Prostate gland (tissue), 2 donors: ENCODE results near the gene ABCB8. TPM values are rescaled to one million over a fixed set of nuclear protein-coding genes. Genes with fewer than 3 reads are reported as not detected.
"Not testable (repeated sequence)": the region's sequence is repeated elsewhere in the genome, so short reads cannot be mapped to it uniquely, and the experiment has no call there.

Source experiments
- DNase-seq: peaks from one replicate; pipeline ENCODE4 v3.0.0-alpha.2; 2019; ENCODE audit warnings: low spot score
- H3K27ac ChIP-seq, 2 donors: fragments of 200-600 bp; sonication (generic); 2 replicates each; pipeline ENCODE4 v1.5.1; 2017 to 2019
- H3K27me3 ChIP-seq: fragments of 200-600 bp; sonication (generic); replicated peaks from 2 replicates; pipeline ENCODE4 v1.5.1; 2019; ENCODE audit not compliant: insufficient read depth
- H3K36me3 ChIP-seq, 2 donors: fragments of 200-600 bp; sonication (generic); 1 replicate in 1 of 2; 2 replicates in 1 of 2; pipeline versions ENCODE4 v1.5.1 to v1.8.1; 2017 to 2019
- H3K4me1 ChIP-seq: fragments of 200-600 bp; sonication (generic); replicated peaks from 2 replicates; pipeline ENCODE4 v1.5.1; 2019
- H3K4me3 ChIP-seq, 2 donors: fragments of 200-600 bp; sonication (generic); 2 replicates each; pipeline ENCODE4 v1.5.1; 2017 to 2019
- H3K9me3 ChIP-seq: fragments of 200-600 bp; sonication (generic); 2 replicates; pipeline ENCODE4 v1.5.1; 2017
- POLR2A ChIP-seq: fragments of 450-650 bp; IDR thresholded peaks from one replicate; pipeline ENCODE4 v1.6.1; 2016; ENCODE audit warnings: antibody characterized with exemption, mild to moderate bottlenecking
- POLR2AphosphoS5 ChIP-seq: sonication (generic); formaldehyde crosslinking; IDR thresholded peaks from one replicate; pipeline ENCODE4 v1.6.1; 2017; ENCODE audit warnings: antibody characterized with exemption
- WGBS: methylation state at CpG from one replicate; pipeline ENCODE4 v1.1.5; 2018; 5-methylcytosine and 5-hydroxymethylcytosine counted together
- intact Hi-C: fragments of 100-400 bp; cut with DNase I; formaldehyde crosslinking; loops from one replicate; pipeline ENCODE4 v1.14.2; 2022
- total RNA-seq, 2 donors: library from RNA; depleted of rRNA; stranded (reverse); fragments of >200 nt; gene quantifications; one replicate each; pipeline ENCODE4 v1.1.0, GENCODE V29; 2016
- TF ChIP-seq, protein P1 (sequence below), 4 experiments: fragments of 200-600 bp in 2 of 4; fragments of 450-650 bp in 2 of 4; sonication (generic) in 2 of 4; IDR thresholded peaks; 1 replicate in 3 of 4; 2 replicates in 1 of 4; pipeline ENCODE4 v1.5.1; 2016 to 2019; ENCODE audit warnings: antibody characterized with exemption in 4 of 4, mild to moderate bottlenecking in 2 of 4, moderate library complexity in 2 of 4

Gene ABCB8
- total RNA-seq, 2 donors from 2014 or later = 26.4 to 50.6 TPM

DNA sequence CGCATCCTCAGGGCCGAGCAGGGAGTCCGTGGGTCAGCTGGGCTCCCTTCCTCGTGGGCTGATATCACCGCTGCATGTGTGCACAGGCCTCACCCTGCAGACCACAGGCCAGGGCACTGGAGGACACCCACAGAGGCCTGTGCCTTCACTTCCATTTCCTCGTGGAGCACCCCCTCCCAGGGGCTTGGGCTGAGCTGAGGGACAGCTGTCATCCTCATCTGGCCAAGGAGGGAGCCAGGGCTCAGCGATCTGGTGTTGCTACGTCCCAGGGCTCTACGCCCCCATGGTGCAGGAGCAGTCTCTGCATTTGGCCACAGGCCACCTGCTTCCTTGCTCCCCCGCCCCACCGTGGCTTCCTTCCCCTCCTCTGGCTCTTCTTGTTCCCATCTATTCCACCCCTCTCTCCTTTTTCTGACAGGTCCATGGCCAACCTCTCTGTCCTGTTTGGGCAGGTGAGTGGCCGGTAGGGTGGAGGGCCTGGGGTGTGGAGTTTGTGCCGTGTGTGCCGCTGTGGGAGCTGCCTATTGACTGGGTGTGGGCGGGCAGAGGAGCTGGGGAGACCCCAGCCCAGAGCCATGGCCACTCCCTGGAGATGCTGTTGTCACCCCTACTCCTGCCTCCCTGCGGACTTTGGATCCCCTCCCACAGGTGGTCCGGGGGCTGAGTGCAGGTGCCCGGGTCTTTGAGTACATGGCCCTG lies 11.7 kb downstream of the ABCB8 start:
- no peaks in the 10 kb centered on the region for H3K9me3 ChIP-seq
- no peak for DNase-seq
- no peak overlapping the region for H3K27ac ChIP-seq
- H3K4me3 ChIP-seq = no peak overlapping the region
- H3K27me3 ChIP-seq = no peaks in the 10 kb centered on the region
- intact Hi-C loops = no loop called here
- TF ChIP-seq POLR2A (no peak), POLR2AphosphoS5 (no peak)
- TF ChIP-seq, protein P1, sequence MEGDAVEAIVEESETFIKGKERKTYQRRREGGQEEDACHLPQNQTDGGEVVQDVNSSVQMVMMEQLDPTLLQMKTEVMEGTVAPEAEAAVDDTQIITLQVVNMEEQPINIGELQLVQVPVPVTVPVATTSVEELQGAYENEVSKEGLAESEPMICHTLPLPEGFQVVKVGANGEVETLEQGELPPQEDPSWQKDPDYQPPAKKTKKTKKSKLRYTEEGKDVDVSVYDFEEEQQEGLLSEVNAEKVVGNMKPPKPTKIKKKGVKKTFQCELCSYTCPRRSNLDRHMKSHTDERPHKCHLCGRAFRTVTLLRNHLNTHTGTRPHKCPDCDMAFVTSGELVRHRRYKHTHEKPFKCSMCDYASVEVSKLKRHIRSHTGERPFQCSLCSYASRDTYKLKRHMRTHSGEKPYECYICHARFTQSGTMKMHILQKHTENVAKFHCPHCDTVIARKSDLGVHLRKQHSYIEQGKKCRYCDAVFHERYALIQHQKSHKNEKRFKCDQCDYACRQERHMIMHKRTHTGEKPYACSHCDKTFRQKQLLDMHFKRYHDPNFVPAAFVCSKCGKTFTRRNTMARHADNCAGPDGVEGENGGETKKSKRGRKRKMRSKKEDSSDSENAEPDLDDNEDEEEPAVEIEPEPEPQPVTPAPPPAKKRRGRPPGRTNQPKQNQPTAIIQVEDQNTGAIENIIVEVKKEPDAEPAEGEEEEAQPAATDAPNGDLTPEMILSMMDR (IDR thresholded peaks at IDR 0.05) = no peak
- WGBS = 70% methylated on average over 18 of the region's 18 CpGs
- H3K4me1 ChIP-seq = no peaks in the 10 kb centered on the region
- H3K36me3 ChIP-seq = peaks cover 4 to 10% of the 10 kb centered on the region in 2 donors

DNA sequence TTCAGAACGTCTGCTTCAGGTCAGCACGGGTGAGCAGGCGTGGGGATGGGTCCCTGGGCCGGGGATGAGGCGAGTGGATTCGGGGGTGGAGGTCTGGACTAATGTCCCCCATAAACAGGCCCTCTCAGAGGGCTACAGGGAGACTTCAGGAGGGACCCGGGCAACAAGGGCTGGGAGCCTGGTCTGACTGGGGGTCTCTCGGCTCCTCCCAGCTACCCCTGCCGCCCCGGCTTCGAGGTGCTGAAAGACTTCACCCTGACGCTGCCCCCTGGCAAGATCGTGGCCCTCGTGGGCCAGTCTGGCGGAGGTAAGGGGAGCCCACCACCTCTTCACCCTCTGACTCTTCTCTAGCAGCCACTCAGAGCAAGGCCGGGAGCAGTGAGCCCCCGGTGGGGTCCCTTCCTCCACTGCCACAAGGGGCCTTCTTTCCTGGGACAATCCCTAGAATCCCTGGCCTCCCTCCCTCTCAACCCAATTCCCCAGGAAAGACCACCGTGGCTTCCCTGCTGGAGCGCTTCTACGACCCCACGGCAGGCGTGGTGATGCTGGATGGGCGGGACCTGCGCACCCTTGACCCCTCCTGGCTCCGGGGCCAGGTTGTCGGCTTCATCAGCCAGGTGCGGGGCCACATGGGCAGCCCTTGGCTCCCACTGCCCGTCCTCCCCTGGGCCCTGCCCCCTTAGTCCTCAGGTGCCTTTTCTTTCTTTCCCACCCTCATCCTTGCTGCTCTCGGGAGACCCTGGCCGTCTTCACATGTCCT lies 12.5 kb downstream of the ABCB8 start:
- Histone ChIP-seq H3K27me3 (no peaks in the 10 kb centered on the region), H3K36me3 (peaks cover 4 to 10% of the 10 kb centered on the region in 2 donors), H3K4me1 (no peaks in the 10 kb centered on the region), H3K27ac (no peak overlapping the region), H3K4me3 (no peak overlapping the region), H3K9me3 (no peaks in the 10 kb centered on the region)
- 89% methylated on average over 30 of the region's 30 CpGs for WGBS
- TF ChIP-seq POLR2AphosphoS5 = no peak
- TF ChIP-seq, protein P1 (IDR thresholded peaks at IDR 0.05) = no peak
- TF ChIP-seq POLR2A = no peak
- intact Hi-C loops = no loop called here
- no peak for DNase-seq

DNA sequence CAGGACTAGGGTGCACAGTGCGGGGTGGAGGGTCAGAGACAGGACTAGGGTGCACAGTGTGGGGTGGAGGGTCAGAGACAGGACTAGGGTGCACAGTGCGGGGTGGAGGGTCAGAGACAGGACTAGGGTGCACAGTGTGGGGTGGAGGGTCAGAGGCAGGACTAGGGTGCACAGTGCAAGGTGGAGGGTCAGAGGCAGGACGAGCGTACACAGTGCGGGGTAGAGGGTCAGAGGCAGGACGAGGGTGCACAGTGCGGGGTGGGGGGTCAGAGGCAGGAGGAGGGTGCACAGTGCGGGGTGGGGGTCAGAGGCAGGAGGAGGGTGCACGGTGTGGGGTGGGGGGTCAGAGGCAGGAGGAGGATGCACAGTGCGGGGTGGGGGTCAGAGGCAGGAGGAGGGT lies 15.2 kb downstream of the ABCB8 start:
- H3K9me3 ChIP-seq, H3K27ac ChIP-seq, intact Hi-C loops, H3K4me3 ChIP-seq, DNase-seq, H3K36me3 ChIP-seq, H3K27me3 ChIP-seq, H3K4me1 ChIP-seq: not testable (repeated sequence)
- 91% methylated on average over 10 of the region's 10 CpGs for WGBS

DNA sequence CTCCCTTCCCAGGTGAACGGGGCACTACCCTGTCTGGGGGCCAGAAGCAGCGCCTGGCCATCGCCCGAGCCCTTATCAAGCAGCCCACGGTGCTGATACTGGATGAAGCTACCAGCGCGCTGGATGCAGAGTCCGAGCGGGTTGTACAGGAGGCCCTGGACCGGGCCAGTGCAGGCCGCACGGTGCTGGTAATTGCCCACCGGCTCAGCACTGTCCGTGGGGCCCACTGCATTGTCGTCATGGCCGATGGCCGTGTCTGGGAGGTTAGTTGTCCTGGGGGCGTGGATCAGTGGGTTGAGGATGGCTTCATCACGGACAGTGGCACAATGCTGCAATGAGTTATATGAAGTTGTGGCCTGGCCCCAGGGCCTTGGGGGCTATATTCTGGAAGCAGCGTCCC lies 15.7 kb downstream of the ABCB8 start:
- H3K9me3 ChIP-seq = no peaks in the 10 kb centered on the region
- 95% methylated on average over 20 of the region's 20 CpGs for WGBS
- H3K27me3 ChIP-seq = no peaks in the 10 kb centered on the region
- H3K36me3 ChIP-seq = peaks cover 0 to 4% of the 10 kb centered on the region in 2 donors
- no peak overlapping the region for H3K27ac ChIP-seq
- H3K4me1 ChIP-seq = no peaks in the 10 kb centered on the region
- no peak for DNase-seq
- intact Hi-C loops = no loop called here
- H3K4me3 ChIP-seq = no peak overlapping the region
- TF ChIP-seq, protein P1 (IDR thresholded peaks at IDR 0.05) = no peak
- no peak for TF ChIP-seq POLR2AphosphoS5
- TF ChIP-seq POLR2A = no peak

DNA sequence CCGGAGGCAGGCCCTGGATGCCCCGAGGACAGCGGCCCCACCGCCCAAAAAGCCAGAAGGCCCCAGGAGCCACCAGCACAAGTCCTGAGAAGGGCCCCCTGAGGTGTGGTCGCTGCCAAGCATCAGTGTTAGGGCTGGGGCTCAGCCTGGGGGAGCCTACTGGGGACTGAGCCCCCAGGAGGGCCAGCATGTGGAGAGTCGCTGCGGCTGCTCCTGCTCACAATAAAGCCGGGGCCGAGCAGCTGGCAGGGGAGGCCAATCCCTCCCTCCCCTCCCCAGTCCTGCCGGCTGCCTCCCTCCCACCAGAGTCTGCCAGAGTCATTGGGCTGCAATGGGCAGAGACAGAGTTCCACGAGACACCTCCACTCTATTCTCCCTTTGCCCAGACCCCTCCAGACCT lies 17.0 kb downstream of the ABCB8 start:
- Histone ChIP-seq H3K9me3 (no peaks in the 10 kb centered on the region), H3K27ac (no peak overlapping the region), H3K4me1 (no peaks in the 10 kb centered on the region), H3K27me3 (no peaks in the 10 kb centered on the region), H3K36me3 (peaks cover 0 to 4% of the 10 kb centered on the region in 2 donors), H3K4me3 (no peak overlapping the region)
- TF ChIP-seq, protein P1 (IDR thresholded peaks at IDR 0.05) = no peak
- TF ChIP-seq POLR2A = no peak
- no peak for TF ChIP-seq POLR2AphosphoS5
- intact Hi-C loops = no loop called here
- 80% methylated on average over 11 of the region's 11 CpGs for WGBS
- no peak for DNase-seq
